ENCODE results near the gene SLC35B2.

GRCh38 chr6:44224965-44225305 lies 32.4 kb downstream of the SLC35B2 start:
- no peak for TF ChIP-seq EP300 (IDR thresholded peaks at IDR 0.05; ENCODE audit: borderline replicate concordance)
- TF ChIP-seq FOXM1 (IDR thresholded peaks at IDR 0.05; ENCODE audit: borderline replicate concordance, low read depth) = no peak
- TF ChIP-seq CEBPB (IDR thresholded peaks at IDR 0.05) = no peak
- TF ChIP-seq REST (IDR thresholded peaks at IDR 0.05; ENCODE audit: low read depth) = no peak
- TF ChIP-seq TAF1 (IDR thresholded peaks at IDR 0.05; ENCODE audit: low read depth) = no peak
- no peak for TF ChIP-seq USF1 (IDR thresholded peaks at IDR 0.05)
- TF ChIP-seq YY1 (IDR thresholded peaks at IDR 0.05; ENCODE audit: low read depth) = no peak
- TF ChIP-seq MAX (IDR thresholded peaks at IDR 0.05) = no peak
- TF ChIP-seq NFIC (IDR thresholded peaks at IDR 0.05) = no peak
- TF ChIP-seq EGR1 (IDR thresholded peaks at IDR 0.05) = no peak
